OCI-LY3 (cell line): Measurements from ENCODE around the gene SYT7.

ENCODE experiments used
- EZH2phosphoT487 ChIP-seq: fragments of 200-600 bp; shearing (Covaris generic); IDR thresholded peaks from 2 replicates; pipeline ENCODE4 v1.6.1; 2018; ENCODE audit warnings: antibody characterized with exemption, mixed run types, low read depth
- TF ChIP-seq, protein P1 (sequence below): fragments of 200-600, 300-600 bp; sonication (generic); IDR thresholded peaks from 2 replicates; pipeline ENCODE4 v1.5.1; 2014; ENCODE audit warnings: antibody characterized with exemption, low read length, low read depth

DNA sequence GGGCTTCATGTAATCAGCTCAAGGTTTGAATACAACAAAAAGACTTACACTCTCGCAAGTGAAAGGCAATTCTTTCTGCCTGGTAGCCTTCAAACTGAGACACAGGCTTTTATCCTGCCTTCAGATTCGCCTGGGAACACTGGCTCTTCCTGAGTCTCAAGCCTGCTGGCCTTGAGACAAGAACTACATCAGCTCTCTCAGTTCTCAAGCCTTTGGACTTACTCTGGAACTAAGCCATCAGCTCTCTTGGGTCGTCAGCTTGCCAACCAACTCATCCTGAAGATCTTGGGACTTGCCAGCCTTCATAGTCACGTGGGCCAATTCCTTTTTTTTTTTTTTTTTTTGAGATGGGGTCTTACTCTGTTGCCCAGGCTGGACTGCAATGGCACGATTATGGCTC is 108.0 kb downstream of the SYT7 start:
- TF ChIP-seq, protein P1, sequence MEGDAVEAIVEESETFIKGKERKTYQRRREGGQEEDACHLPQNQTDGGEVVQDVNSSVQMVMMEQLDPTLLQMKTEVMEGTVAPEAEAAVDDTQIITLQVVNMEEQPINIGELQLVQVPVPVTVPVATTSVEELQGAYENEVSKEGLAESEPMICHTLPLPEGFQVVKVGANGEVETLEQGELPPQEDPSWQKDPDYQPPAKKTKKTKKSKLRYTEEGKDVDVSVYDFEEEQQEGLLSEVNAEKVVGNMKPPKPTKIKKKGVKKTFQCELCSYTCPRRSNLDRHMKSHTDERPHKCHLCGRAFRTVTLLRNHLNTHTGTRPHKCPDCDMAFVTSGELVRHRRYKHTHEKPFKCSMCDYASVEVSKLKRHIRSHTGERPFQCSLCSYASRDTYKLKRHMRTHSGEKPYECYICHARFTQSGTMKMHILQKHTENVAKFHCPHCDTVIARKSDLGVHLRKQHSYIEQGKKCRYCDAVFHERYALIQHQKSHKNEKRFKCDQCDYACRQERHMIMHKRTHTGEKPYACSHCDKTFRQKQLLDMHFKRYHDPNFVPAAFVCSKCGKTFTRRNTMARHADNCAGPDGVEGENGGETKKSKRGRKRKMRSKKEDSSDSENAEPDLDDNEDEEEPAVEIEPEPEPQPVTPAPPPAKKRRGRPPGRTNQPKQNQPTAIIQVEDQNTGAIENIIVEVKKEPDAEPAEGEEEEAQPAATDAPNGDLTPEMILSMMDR = no peak
- no peak for TF ChIP-seq EZH2phosphoT487
